ENCODE measurements around the gene PARD3B. TPM values are rescaled to one million over a fixed set of nuclear protein-coding genes. Genes with fewer than 3 reads are reported as not detected.

PARD3B gene
- total RNA-seq, 1 experiment from 2014 or later = 0.63 TPM

- no peak for DNase-seq (ENCODE audit: low read depth)
Measured at GRCh38 chr2:204890680-204891079, 345.4 kb downstream of the PARD3B start.

- DNase-seq (ENCODE audit: low read depth) = no peak
Measured at GRCh38 chr2:204891739-204892138, 346.5 kb downstream of the PARD3B start.

DNA sequence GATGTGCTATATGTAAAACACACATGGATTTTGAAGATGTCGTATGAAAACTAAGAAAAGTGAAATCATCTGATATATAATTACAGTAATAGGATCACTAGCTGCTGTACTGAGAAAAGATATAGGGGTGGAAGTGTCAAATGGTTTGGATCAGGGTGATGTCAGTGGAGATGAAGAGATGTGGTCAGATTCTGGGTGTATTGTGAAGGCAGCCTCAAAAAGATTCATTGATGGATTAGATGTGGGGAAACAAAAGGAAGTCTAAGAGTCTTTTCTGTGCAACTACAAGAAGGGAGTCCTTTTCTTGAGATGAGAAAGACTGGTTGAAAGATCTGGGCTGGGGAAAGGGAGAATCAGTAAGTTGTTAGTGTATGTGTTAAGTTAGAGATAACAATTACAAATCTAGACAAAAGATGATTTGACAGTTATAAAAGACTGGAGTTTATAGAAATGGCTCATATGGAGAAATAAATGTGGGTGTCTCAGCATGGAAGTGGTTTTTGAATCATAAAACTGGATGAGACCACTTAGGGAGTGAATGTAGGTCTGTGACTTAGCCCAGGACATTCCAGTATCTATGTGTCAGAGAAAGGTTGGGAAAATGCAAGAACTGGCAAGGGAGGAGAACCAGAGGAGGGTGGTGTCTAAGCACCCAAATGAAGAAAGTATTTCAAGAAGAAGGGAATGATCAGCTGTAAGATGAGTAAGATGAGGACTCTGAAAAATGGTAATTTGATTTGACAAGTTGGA is 347.4 kb downstream of the PARD3B start:
- DNase-seq (ENCODE audit: low read depth) = peak; percentile 55

- DNase-seq (ENCODE audit: low read depth) = no peak
Measured at GRCh38 chr2:204896146-204896545, 350.9 kb downstream of the PARD3B start.

DNA sequence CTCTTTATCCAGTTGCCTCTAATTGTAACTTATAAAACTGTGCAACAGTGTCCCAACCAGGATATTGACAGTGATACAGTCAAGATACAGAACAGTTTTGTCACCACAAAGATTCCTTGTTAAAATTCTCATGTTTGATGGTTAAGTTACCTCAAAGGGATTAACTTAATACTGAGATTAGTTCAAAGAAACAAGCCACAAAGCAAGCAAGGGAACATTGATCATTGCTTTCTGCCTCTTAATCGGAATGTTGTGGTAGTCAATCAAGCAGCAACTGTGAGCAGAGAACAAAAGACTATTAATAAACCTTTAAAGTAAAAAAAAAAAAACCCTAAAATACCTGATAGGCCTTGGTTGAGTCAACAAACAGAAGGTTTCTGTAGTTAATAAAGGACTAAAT is 352.3 kb downstream of the PARD3B start:
- no peak for DNase-seq (ENCODE audit: low read depth)

DNA sequence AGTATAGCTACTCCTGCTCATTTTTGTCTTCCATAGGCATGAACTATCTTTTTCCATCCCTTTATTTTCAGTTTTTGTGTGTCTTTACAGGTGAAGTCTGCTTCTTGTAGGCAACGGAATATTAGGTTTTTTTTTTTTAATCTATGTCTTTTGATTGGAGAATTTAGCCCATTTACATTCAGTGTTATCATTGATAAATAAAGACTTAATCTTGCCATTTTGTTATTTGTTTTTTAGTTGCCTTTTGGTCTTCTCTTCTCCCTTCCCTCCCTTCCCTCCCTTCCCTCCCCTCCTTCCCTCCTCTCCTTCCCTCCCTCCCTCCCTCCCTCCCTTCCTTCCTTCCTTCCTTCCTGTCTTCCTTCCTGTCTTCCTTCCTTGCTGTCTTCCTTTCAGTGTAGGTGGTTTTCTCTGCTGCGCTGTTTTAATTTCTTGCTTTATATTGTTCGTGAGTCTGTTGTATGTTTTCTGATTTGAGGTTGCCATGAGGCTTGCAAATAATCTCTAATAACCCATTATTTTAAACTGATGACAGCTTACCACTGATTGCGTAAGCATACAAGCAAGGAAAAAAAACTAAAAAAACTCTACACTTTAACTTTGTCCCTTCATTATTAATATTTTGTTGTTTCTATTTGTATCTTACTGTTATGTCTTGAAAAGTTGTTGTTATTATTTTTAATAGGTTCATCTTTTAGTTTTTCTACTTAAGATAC is 353.8 kb downstream of the PARD3B start:
- no peak for DNase-seq (ENCODE audit: low read depth)

DNA sequence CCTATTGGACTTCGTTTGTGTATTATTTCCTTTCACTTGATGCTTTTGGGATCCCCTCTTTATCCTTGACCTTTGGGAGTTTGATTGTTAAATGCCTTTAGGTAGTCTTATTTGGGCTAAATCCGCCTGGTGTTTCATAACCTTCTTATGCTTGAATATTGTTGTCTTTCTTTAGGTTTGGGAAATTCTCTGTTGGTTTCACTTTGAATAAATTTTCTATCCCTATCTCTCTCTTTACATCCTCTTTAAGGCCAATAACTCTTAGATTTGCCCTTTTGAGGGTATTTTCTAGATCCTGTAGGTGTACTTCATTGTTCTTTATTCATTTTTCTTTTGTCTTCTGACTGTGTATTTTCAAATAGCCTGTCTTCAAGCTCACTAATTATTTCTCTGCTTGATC is 354.7 kb downstream of the PARD3B start:
- DNase-seq (ENCODE audit: low read depth) = no peak

- DNase-seq (ENCODE audit: low read depth) = no peak
Measured at GRCh38 chr2:204900487-204900886, 355.2 kb downstream of the PARD3B start.

DNA sequence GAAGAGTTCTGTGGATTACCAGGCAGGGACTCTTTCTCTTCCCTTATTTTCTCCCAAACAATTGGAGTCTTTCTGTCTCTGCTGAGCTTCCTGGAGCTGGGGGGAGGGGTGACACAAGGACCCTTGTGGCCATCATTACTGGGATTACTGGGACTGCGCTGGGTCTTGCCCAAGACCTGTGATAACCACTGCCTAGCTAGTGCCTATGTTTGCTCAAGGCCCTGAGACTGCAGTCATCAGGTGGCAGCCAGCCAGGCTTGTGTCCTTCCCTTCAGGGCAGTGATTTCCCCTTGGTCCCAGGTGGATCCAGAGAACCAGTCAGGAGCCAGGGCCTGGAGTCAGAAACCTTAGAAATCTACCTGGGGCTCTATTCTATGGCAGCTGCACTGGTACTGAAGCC is 355.6 kb downstream of the PARD3B start:
- peak; percentile 6 for DNase-seq (ENCODE audit: low read depth)

GRCh38 chr2:204901591-204901990 is 356.3 kb downstream of the PARD3B start:
- no peak for DNase-seq (ENCODE audit: low read depth)

DNA sequence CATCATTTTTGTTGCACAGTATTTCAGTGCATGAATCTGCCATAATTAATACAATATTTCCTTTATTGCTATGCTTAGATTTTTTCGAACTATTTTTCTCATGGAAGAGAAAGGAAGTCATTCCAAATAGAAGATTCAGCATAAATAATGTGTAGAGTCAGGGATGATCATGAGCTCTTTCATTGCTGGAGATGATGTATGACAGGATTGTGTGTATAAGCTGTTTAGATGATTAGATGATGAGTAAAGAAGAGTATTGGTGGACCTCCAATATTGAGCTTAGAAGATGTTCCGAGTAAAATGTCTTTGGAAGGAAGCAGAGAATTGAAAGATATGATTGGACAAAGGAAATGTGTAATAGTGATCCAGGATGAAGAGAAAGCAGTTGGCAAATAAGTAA is 364.5 kb downstream of the PARD3B start:
- DNase-seq (ENCODE audit: low read depth) = no peak

DNA sequence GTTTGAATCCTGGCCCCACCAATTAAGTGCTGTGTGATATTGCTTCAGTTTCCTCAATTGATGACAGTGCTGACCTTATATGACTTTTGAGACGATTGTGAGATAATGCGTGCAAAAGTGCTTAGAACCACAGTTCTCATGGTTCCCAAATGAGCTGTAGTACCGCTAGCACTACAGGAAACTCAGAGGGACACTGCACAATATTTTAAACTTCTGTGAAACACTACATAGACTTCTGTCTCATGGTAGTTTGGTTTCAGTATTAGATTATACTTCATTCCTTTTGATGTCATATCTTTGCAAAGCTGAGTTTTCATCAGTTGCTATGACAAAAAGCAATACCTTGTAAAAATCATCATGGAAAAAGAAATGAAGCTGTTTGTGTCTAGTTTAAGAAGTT is 368.0 kb downstream of the PARD3B start:
- no peak for DNase-seq (ENCODE audit: low read depth)

DNA sequence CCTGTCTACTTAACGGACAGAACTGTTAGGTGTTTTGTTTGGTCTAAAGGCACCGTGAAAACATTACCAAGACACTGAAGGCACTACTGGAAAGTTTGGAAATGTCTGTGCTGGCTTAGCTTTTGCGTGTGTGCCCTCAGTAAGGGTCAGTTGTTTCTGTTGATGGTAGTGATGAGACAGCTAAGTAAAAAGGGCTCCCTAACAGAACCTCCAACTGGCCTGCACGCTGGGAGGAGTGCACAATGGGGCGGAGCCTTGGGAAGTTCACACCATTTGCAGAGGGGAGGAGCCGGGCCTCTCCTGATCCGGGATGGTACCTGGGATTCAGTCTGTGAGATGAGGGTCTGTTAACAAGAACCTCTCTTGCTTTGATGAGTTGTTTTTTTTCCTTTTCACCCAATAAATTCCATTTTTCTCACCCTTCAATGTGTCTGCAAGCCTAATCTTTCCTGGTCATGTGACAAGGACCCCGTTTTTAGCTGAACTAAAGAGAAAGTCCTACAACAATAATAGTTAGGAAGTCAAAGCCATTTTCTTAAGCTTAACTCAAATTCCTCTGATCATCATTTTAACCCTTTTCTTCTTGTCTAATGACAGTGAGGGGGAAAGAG is 368.7 kb downstream of the PARD3B start:
- no peak for DNase-seq (ENCODE audit: low read depth)

DNA sequence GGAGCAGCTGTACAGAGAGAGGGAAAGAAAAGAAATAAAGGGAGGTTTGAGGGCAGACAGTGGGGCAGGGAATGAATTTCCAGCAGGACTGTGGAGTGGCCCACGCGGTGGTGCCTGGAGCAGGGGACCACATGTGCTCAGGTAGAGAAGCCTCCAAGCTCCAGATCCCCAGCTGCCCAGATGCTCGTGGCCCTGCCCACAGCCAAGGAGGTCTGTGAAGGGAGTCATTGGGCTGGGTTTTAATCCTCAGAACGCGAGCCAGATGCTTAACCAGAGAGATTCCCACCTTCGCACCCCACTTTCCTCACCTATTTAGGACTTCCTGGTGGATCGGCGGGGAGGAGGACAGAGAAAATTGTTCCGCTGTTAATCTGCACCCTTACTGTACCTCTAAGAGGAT is 369.4 kb downstream of the PARD3B start:
- no peak for DNase-seq (ENCODE audit: low read depth)

DNA sequence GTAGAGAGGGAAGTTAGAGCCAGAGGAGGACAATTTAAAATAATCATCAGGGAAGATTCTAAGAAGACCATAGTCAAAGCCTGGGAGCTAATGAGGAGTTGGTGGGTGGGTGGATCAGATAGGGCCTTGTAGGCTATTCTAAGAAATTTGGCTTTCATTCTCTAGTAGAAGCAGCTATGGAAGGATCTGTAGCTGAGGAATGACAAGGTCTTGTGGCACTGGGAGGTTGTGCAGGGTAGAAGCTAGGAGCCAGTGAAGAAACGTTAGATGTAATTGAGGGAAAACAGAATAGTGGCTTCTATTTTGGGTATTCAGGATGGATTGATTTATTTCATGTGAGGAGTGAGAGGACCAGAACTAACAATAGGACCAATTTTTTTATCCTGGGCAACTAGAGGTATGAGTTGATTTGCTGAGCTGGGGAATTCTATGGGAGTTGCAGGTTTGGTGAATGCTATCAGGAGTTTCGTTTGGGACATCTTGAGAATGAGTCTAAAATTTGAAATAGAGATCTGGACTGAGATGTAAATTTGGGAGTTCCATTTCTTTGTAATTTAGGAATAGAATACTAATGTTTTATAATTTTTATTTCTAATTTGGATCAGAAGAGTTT is 371.9 kb downstream of the PARD3B start:
- no peak for DNase-seq (ENCODE audit: low read depth)

DNA sequence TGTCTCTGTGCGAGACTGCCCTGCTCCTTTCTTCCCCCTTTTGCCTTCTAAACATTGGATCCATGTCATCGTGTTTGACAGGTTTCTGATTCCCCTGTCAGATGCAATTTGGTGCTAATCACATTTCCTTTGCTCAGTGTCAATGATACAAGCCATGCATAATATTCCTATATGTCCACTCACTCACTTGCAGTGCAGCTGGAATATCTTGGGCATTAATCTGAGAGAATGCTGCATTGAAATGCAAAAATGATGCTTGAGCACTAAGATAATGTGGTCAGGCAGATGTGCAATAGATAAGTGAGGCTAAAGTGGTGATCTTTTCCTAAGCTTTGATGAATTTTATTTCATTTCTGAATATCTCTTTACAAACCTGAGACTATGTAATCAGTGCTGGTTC is 375.5 kb downstream of the PARD3B start:
- no peak for DNase-seq (ENCODE audit: low read depth)

DNA sequence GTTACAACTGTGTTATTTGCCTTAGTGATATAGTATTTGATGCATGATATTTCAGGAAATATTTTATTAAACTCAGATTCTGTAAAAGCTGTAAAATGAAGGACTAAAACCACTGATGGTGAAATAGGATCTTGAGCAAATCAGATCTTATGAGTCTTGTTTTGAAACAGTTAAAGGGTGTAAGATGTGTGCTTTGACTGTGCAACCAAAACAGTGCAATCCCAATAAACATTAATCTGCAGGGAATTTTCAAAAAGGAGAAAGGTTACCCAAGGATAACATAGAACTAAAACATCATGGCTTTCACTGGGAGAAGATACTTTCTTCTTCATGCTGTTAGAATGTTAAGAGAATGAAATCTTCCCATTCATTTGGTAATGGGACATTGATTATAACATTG is 378.7 kb downstream of the PARD3B start:
- no peak for DNase-seq (ENCODE audit: low read depth)

DNA sequence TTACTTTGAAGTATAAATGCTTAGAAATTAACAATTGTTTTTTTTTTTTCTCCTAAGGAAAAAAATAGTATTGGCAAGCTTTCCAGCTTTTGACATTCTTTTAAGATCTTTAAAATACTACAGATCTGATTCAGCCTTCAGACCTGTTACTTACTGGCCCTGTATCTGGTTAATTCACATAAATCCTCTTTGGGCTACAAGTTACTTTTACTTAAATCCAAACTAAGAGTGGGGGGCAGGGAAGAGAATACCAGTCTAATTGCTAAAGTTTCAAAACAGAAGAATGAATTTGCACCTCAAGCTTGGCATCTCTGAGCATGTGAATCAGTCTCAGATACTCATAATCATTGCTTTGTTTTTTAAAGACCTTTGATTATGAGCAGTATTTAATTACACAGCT is 386.3 kb downstream of the PARD3B start:
- DNase-seq (ENCODE audit: low read depth) = no peak

DNA sequence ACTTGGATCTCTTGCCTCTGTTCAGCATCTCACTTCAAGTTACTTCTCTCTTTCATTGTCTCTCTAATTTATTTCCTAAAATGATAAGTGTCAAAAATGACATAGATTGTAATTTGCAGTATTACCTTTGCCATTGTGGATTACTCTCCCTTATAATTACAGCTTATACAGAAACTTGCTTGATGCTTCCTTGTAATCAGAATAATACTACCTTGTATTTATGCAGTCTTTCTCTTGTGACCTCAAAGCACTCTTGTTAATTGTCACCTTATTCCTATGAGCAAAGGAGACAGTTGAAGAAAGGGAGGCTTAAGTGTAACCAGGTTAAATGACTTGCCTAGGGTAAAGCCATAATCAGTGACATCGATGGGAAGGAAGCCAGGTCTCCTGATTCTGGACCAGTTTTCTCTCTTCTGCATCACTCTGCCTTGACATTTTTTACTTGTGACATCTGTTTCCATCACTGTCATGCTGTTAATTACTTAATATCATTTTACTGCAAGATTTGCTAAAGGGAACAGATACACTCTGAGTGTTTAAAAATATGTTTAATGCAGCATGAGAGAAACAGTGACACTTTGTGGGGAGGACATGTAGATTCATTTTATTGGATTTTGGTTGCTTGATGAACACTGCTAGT is 388.6 kb downstream of the PARD3B start:
- DNase-seq (ENCODE audit: low read depth) = no peak

DNA sequence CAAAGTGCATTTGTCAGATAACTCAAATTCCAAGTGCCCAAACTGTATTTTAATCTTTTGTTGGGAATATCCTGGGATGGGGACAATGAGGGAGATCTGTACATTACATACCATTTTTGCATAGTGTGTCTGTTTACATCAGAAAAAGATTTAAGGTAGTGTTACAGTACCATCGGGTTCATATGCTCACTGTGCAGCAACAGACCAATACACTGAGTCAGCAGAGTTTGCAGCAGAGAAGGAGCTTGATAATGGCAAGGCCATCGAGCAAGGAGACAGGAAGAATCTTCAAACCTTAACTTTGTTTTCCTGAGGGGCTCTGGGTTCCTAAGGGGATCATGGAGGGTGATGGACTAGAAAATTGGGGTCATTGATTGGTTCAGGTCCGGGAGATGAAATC is 399.7 kb downstream of the PARD3B start:
- no peak for DNase-seq (ENCODE audit: low read depth)

DNA sequence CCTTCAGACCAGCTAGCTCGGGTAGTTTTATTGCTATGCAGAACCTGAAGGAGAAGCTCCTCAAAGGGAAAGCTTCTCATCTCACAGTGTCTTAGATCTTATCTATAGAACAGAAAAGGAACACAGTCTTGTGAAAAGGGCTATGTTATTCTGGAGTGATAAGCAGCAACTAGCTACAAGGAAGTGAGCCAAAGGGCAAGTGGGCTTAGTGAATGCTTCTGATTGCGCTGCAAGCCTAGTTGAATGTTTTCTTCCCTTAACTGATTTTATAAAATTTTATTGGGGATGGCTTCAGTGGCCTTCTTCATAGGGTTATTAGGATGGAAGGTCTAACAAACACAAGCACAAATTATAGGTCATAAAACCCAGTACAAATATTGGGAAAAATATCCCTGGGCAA is 400.1 kb downstream of the PARD3B start:
- DNase-seq (ENCODE audit: low read depth) = no peak

- no peak for DNase-seq (ENCODE audit: low read depth)
Measured at GRCh38 chr2:204946892-204947291, 401.6 kb downstream of the PARD3B start.
